Mononuclear cell (primary cell): ENCODE measurements around the gene NT5DC3. TPM values are rescaled to one million over a fixed set of nuclear protein-coding genes. Genes with fewer than 3 reads are reported as not detected.

Experiments
- H3K27me3 ChIP-seq: 2 replicates; pipeline ENCODE4 v1.6.0; 2011; ENCODE audit warnings: low read length, control low read depth; ENCODE audit not compliant: insufficient read depth
- H3K4me1 ChIP-seq: 2 replicates; pipeline ENCODE4 v1.5.1; 2011; ENCODE audit warnings: mild to moderate bottlenecking, low read length, control low read depth; ENCODE audit not compliant: insufficient read depth
- H3K4me3 ChIP-seq: 2 replicates; pipeline ENCODE4 v1.5.1; 2011; ENCODE audit warnings: mild to moderate bottlenecking, low read length, moderate library complexity
- H3K9me3 ChIP-seq: 2 replicates; pipeline ENCODE4 v1.5.1; 2011; ENCODE audit warnings: low read depth, mild to moderate bottlenecking, control low read depth, low read length
- total RNA-seq: library from RNA; depleted of rRNA; stranded (reverse); fragments of >200 nt; gene quantifications from one replicate; pipeline ENCODE4 v1.2.3, GENCODE V29; 2012

Gene NT5DC3
- total RNA-seq, 1 donor = 1.9 TPM

GRCh38 chr12:103865151-103865730 is 24.2 kb upstream of the NT5DC3 start:
- Histone ChIP-seq H3K9me3 (no peaks in the 10 kb centered on the region), H3K4me3 (no peak overlapping the region), H3K4me1 (no peaks in the 10 kb centered on the region), H3K27me3 (no peaks in the 10 kb centered on the region)

- no peaks in the 10 kb centered on the region for H3K9me3 ChIP-seq
- no peaks in the 10 kb centered on the region for H3K4me1 ChIP-seq
- H3K4me3 ChIP-seq = no peak overlapping the region
- no peaks in the 10 kb centered on the region for H3K27me3 ChIP-seq
Measured at GRCh38 chr12:103864710-103865109, 23.7 kb upstream of the NT5DC3 start.

GRCh38 chr12:103858953-103859601 is 18.0 kb upstream of the NT5DC3 start:
- no peak overlapping the region for H3K4me3 ChIP-seq

GRCh38 chr12:103858335-103858734 is 17.3 kb upstream of the NT5DC3 start:
- H3K4me3 ChIP-seq = no peak overlapping the region
- H3K4me1 ChIP-seq = no peaks in the 10 kb centered on the region
- no peaks in the 10 kb centered on the region for H3K27me3 ChIP-seq
- no peaks in the 10 kb centered on the region for H3K9me3 ChIP-seq

More at GRCh38 chr12:103858953-103859601, 18.0 kb upstream of the NT5DC3 start:
- H3K9me3 ChIP-seq = no peaks in the 10 kb centered on the region
- no peaks in the 10 kb centered on the region for H3K27me3 ChIP-seq
- no peaks in the 10 kb centered on the region for H3K4me1 ChIP-seq

- Histone ChIP-seq H3K4me3 (no peak overlapping the region), H3K4me1 (no peaks in the 10 kb centered on the region)
Measured at GRCh38 chr12:103857164-103857563, 16.1 kb upstream of the NT5DC3 start.

GRCh38 chr12:103855896-103856657 is 15.0 kb upstream of the NT5DC3 start:
- Histone ChIP-seq H3K9me3 (no peaks in the 10 kb centered on the region), H3K27me3 (no peaks in the 10 kb centered on the region), H3K4me1 (no peaks in the 10 kb centered on the region), H3K4me3 (no peak overlapping the region)

More at GRCh38 chr12:103857164-103857563, 16.1 kb upstream of the NT5DC3 start:
- Histone ChIP-seq H3K9me3 (no peaks in the 10 kb centered on the region), H3K27me3 (no peaks in the 10 kb centered on the region)

GRCh38 chr12:103855036-103855712 is 14.1 kb upstream of the NT5DC3 start:
- no peaks in the 10 kb centered on the region for H3K4me1 ChIP-seq
- no peak overlapping the region for H3K4me3 ChIP-seq
- no peaks in the 10 kb centered on the region for H3K9me3 ChIP-seq
- H3K27me3 ChIP-seq = no peaks in the 10 kb centered on the region

GRCh38 chr12:103854372-103854973 is 13.4 kb upstream of the NT5DC3 start:
- H3K4me1 ChIP-seq = no peaks in the 10 kb centered on the region
- no peaks in the 10 kb centered on the region for H3K27me3 ChIP-seq
- H3K4me3 ChIP-seq = no peak overlapping the region
- no peaks in the 10 kb centered on the region for H3K9me3 ChIP-seq

GRCh38 chr12:103852498-103852997 is 11.5 kb upstream of the NT5DC3 start:
- Histone ChIP-seq H3K9me3 (no peaks in the 10 kb centered on the region), H3K4me1 (no peaks in the 10 kb centered on the region), H3K4me3 (no peak overlapping the region), H3K27me3 (no peaks in the 10 kb centered on the region)

GRCh38 chr12:103851127-103851526 is 10.1 kb upstream of the NT5DC3 start:
- H3K4me3 ChIP-seq = no peak overlapping the region
- no peaks in the 10 kb centered on the region for H3K4me1 ChIP-seq
- H3K9me3 ChIP-seq = no peaks in the 10 kb centered on the region
- H3K27me3 ChIP-seq = no peaks in the 10 kb centered on the region

- Histone ChIP-seq H3K4me1 (no peaks in the 10 kb centered on the region), H3K27me3 (no peaks in the 10 kb centered on the region), H3K9me3 (no peaks in the 10 kb centered on the region), H3K4me3 (no peak overlapping the region)
Measured at GRCh38 chr12:103850429-103850828, 9.4 kb upstream of the NT5DC3 start.

GRCh38 chr12:103848917-103849491 is 8.0 kb upstream of the NT5DC3 start:
- Histone ChIP-seq H3K27me3 (no peaks in the 10 kb centered on the region), H3K9me3 (no peaks in the 10 kb centered on the region), H3K4me3 (no peak overlapping the region), H3K4me1 (no peaks in the 10 kb centered on the region)

GRCh38 chr12:103848143-103848542 is 7.1 kb upstream of the NT5DC3 start:
- Histone ChIP-seq H3K4me3 (no peak overlapping the region), H3K4me1 (no peaks in the 10 kb centered on the region), H3K9me3 (no peaks in the 10 kb centered on the region), H3K27me3 (no peaks in the 10 kb centered on the region)

- Histone ChIP-seq H3K27me3 (no peaks in the 10 kb centered on the region), H3K4me3 (no peak overlapping the region), H3K4me1 (peaks cover 6% of the 10 kb centered on the region), H3K9me3 (no peaks in the 10 kb centered on the region)
Measured at GRCh38 chr12:103846415-103846814, 5.4 kb upstream of the NT5DC3 start.
